Astrocyte (in vitro differentiated cells and primary cell): ENCODE measurements around the gene CLDN1.

Experiments used
- CTCF ChIP-seq: IDR thresholded peaks from 2 replicates; pipeline ENCODE4 v1.5.1; 2011; ENCODE audit warnings: low read depth, mild to moderate bottlenecking, inconsistent platforms, low read length, moderate library complexity; ENCODE audit not compliant: insufficient read depth
- EZH2 ChIP-seq: IDR thresholded peaks from 2 replicates; pipeline ENCODE4 v1.6.1; 2012; ENCODE audit warnings: mild to moderate bottlenecking, low read length, inconsistent platforms; ENCODE audit not compliant: insufficient read depth

- TF ChIP-seq CTCF (no peak), EZH2 (no peak)
These were observed 60.5 kb downstream of the CLDN1 start for GRCh38 chr3:190261740-190262139.
